Fibroblast of villous mesenchyme (primary cell): ENCODE results near the gene PPP3CB. TPM values are rescaled to one million over a fixed set of nuclear protein-coding genes. Genes with fewer than 3 reads are reported as not detected.

Experiments
- DNase-seq: peaks from one replicate; pipeline ENCODE4 v3.0.0-alpha.2; 2010; ENCODE audit warnings: low read depth
- H3K4me3 ChIP-seq: 2 replicates; pipeline ENCODE4 v1.5.1; 2011; ENCODE audit warnings: low read depth, mild to moderate bottlenecking, low read length
- total RNA-seq: library from RNA; depleted of rRNA; stranded (reverse); fragments of >200 nt; gene quantifications from 2 replicates; pipeline ENCODE4 v1.2.3, GENCODE V29; 2012
- TF ChIP-seq, protein P1 (sequence below): IDR thresholded peaks from 2 replicates; pipeline ENCODE4 v1.5.1; 2012; ENCODE audit warnings: low read depth, mild to moderate bottlenecking, low read length; ENCODE audit not compliant: insufficient read depth

The PPP3CB gene
- total RNA-seq, 1 donor: 27.2 TPM

DNA sequence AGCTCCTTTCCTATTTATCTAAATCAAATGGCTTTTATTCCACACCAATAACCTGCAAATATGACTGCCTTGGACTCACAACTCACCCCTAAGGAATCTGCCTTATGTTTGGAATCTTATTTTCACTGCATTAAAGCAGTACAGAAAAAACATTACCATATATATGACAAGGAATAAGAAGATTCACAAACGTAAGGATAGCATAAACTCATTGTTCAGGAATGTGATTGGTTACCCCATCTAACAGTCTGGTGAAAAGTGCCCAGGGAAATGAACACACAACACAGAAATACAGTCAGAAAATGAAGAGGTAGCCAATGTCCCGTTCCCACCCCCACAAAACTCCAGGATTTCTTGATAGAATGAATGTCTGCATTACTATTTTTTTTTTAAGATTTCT is 2.0 kb downstream of the PPP3CB start:
- H3K4me3 ChIP-seq: peak overlapping the region; percentile 94
- peak; percentile 24 for DNase-seq
- TF ChIP-seq, protein P1, sequence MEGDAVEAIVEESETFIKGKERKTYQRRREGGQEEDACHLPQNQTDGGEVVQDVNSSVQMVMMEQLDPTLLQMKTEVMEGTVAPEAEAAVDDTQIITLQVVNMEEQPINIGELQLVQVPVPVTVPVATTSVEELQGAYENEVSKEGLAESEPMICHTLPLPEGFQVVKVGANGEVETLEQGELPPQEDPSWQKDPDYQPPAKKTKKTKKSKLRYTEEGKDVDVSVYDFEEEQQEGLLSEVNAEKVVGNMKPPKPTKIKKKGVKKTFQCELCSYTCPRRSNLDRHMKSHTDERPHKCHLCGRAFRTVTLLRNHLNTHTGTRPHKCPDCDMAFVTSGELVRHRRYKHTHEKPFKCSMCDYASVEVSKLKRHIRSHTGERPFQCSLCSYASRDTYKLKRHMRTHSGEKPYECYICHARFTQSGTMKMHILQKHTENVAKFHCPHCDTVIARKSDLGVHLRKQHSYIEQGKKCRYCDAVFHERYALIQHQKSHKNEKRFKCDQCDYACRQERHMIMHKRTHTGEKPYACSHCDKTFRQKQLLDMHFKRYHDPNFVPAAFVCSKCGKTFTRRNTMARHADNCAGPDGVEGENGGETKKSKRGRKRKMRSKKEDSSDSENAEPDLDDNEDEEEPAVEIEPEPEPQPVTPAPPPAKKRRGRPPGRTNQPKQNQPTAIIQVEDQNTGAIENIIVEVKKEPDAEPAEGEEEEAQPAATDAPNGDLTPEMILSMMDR: no peak

DNA sequence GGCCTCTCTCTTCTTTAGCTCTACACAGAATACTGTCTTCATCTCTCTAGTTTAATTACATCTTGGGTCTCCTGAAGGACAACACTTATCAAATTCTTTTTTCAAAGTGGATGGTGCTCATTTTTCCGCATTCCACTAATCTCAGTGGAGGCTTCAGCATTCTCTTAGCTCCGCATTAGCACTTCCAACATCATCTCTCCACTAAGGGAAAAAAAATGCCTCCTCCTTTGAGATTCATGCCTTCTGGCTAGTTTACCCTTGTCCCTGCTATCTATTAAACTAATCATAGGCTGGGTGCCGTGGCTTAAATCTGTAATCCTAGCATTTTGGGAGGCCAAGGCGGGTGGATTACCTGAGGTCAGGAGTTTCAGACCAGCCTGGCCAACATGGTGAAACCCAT is 9.2 kb downstream of the PPP3CB start:
- H3K4me3 ChIP-seq: no peak overlapping the region
- TF ChIP-seq, protein P1: no peak
- no peak for DNase-seq

DNA sequence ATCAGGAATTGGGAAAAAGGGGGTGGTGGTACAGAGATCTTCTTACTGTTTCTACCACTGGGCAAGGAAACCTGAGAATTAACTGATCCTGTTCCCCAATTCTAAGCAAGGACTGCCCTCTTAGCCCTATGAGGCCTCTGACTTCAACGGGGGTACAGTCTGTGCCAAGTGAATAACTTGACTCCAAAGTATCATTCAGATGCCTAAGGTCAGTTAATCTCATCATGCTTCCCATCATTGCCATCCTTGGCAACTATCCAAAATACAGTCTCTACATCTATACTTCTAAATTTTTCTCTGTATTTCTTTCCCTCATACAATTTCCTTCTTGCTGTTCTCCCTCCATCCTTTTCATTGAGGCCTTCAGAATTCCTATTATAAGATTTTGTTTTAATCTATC is 10.5 kb downstream of the PPP3CB start:
- no peak for DNase-seq
- TF ChIP-seq, protein P1: no peak

DNA sequence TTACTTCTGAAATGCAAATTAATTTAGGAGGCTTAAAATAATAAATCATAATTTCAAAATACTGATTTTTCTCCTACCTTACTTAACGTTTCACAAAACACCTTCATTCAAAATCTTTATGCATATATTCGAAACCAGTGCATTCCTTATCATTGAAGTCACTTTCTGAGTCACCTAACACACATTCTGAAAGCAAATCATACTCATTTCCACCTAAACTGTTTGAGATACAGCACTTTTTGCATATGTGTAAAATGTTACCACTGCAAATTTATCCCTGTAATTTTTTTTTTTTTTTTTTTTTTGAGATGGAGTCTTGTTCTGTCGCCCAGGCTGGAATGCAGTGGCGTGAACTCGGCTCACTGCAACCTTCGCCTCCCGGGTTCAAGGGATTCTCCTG is 15.7 kb downstream of the PPP3CB start:
- TF ChIP-seq, protein P1: no peak
- H3K4me3 ChIP-seq: no peak overlapping the region
- peak; percentile 31 for DNase-seq

More for the DNA sequence above, 10.5 kb downstream of the PPP3CB start:
- H3K4me3 ChIP-seq: no peak overlapping the region

DNA sequence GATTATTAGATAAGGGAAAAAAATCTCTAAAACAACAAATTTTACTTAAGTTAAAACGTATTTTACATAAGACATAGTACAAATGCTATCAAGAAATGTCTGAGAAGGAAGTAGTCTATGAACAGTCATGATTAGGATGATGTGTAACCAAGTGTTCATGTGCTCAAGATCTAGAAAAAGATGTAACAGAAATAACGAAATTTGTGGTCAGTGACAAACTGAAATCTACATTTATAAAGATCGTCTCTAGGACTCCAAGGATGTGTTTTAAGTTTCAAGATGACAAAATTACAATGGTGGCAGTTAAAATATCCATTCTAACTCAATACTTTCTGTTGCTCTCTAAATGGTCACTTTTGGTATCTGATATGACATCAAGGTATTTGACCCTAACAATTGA is 17.2 kb downstream of the PPP3CB start:
- TF ChIP-seq, protein P1: no peak
- no peak for DNase-seq
- H3K4me3 ChIP-seq: no peak overlapping the region

DNA sequence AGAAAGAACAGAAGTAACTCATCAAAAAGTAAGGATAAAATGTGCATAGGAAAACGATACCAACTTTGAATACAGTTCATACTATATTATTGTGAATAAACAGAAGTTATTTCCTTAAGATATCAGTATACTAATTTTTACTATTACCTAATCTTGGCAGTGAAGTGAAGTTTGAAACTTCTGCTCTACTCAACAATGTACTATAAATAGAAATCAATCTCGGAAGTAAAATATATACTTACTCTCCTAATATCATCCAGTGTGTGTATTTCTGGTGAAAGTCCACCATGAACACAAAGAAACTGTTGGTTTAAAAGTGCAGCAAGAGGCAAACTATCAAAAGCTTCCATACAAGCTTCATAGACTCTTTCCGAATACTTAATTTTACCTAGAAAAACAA is 24.6 kb downstream of the PPP3CB start:
- no peak overlapping the region for H3K4me3 ChIP-seq
- TF ChIP-seq, protein P1: no peak
- DNase-seq: no peak

DNA sequence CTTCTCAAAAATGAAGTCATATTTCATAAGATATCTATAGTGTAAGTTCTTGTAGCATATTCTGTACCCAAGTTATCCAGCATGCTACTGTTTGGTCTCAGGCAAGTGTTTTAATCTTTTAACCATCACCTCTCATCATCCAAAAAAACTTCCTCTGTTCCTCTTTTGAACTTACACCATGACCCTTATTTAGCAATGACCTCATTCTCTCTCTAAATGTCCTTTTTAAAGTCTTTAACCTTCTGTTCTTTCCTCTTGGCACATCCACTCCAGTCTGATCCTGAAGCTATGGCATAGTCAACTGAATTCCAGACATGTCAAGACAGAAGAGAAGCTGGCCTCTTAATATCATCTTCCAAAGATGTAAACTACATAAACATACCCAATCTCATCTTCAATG is 26.2 kb downstream of the PPP3CB start:
- no peak for DNase-seq
- no peak overlapping the region for H3K4me3 ChIP-seq
- TF ChIP-seq, protein P1: no peak
